Measurements from ENCODE around the gene PPP1R26.

DNA sequence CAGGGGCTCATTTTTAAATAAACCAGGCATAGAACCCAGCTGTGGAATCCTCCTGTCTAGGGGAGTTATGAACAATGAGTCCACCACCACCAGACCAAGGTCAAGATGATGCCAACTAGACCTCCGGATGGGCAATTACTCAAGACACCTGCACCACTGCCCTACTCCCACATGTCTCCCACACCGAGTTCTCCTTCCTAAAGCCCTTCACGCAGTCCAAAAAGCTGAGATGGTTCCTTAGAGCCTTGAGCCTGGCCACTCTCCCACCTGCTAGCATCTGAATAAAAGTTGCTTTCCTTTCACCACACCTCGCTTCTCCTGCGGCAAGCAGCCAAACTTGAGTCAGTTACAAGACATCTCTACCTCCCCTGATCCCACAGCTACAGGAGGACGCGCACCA is 15.4 kb upstream of the PPP1R26 start:
- TF ChIP-seq CTCF (IDR thresholded peaks at IDR 0.05) (no peak), POLR2A (IDR thresholded peaks at IDR 0.05) (no peak)

Measured in esophagus squamous epithelium (tissue), 4 donors.